Nephron progenitor cell (in vitro differentiated cells): ENCODE data around the gene RAMACL.

Experiments used
- DNase-seq: peaks from one replicate; pipeline ENCODE4 v3.0.0; 2021
- H3K27ac Mint-ChIP-seq: 2 replicates; pipeline ENCODE4 v1.8.0; 2021; ENCODE audit warnings: mild to moderate bottlenecking, moderate library complexity, mixed read lengths
- H3K27me3 Mint-ChIP-seq: 2 replicates; pipeline ENCODE4 v1.8.0; 2021; ENCODE audit warnings: mild to moderate bottlenecking, low read depth, mixed read lengths; ENCODE audit not compliant: poor library complexity
- H3K36me3 Mint-ChIP-seq: 2 replicates; pipeline ENCODE4 v1.8.0; 2021; ENCODE audit warnings: low read depth, mixed read lengths
- H3K4me1 Mint-ChIP-seq: 2 replicates; pipeline ENCODE4 v1.8.0; 2021; ENCODE audit warnings: mixed read lengths
- H3K4me3 Mint-ChIP-seq: 2 replicates; pipeline ENCODE4 v1.8.0; 2021; ENCODE audit warnings: mild to moderate bottlenecking, moderate library complexity, mixed read lengths
- H3K9me3 Mint-ChIP-seq: 2 replicates; pipeline ENCODE4 v1.8.0; 2021; ENCODE audit warnings: mild to moderate bottlenecking, moderate library complexity, mixed read lengths
- CTCF ChIP-seq: fragments of 200-600 bp; sonication (generic); IDR thresholded peaks from 2 replicates; pipeline ENCODE4 v1.5.0; 2021; ENCODE audit warnings: antibody characterized with exemption

Gene RAMACL

DNA sequence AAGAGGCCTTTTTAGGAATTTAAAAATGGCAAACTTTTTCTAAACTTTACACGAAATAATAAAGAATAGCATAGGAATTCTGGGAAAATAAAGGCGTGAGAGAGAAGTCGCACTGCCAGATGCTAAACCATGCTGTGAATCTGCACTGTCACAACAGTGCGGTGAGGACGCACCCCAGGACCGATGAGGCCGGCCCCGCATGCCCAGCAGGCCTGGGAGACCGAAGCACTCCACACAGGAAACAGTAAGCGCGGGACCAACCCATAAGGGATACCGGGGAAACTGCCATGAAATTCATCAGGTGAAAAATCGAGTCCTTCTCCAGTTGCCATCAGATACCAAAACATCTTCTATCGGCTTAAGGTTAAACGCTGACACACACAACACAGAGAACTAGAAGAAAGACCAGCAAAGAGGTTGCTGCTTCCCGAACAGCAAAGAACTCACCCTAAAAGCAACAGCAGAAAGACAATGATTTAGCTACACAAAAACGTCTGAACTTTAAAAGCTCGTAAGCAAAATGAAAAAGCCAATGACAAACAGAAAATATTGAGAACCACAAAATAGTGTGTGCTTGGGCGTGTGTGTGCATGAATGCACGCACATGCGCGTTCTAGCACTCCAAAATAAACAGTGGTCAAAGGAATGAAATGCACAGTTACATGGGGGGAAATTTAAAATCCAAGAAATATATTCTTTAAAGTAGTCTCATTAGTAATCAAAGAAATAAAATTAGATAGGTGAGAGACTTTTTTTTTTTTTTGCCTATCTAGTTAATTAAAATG, 15.4 kb downstream of the RAMACL start:
- DNase-seq: no peak
- TF ChIP-seq CTCF: no peak
- Mint-ChIP-seq H3K4me3 (no peak overlapping the region), H3K27me3 (no peaks in the 10 kb centered on the region), H3K27ac (no peak overlapping the region), H3K4me1 (peaks cover 30% of the 10 kb centered on the region), H3K9me3 (peaks cover 17% of the 10 kb centered on the region), H3K36me3 (peaks cover 16% of the 10 kb centered on the region)

GRCh38 chr6:166569206-166569605, 17.3 kb downstream of the RAMACL start:
- Mint-ChIP-seq H3K9me3 (no peaks in the 10 kb centered on the region), H3K27ac (no peak overlapping the region), H3K36me3 (no peaks in the 10 kb centered on the region), H3K4me1 (peaks cover 40% of the 10 kb centered on the region), H3K27me3 (no peaks in the 10 kb centered on the region), H3K4me3 (no peak overlapping the region)
- no peak for TF ChIP-seq CTCF
- no peak for DNase-seq

DNA sequence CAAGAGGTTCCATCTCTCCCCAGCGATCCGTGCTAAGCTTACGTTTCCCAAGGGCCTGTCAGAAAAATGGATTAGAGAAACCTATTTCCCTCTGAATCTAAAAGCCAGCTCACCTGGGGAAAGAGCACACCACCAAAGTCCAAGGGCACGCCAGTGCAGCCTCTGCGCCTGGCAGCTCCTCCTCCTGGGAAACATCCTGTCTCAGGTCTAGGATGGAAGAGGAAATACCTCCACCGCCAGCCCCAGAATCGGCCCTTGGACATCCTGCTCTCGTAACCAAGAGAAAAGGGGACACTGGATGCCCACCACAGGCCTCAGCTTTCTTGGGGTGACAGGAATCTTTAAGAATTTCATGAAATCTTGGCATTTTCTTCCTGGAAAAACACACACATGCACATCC, 18.7 kb downstream of the RAMACL start:
- H3K4me3 Mint-ChIP-seq: no peak overlapping the region
- no peaks in the 10 kb centered on the region for H3K36me3 Mint-ChIP-seq
- peaks cover 35% of the 10 kb centered on the region for H3K4me1 Mint-ChIP-seq
- no peak for DNase-seq
- no peak for TF ChIP-seq CTCF
- no peak overlapping the region for H3K27ac Mint-ChIP-seq
- H3K9me3 Mint-ChIP-seq: no peaks in the 10 kb centered on the region
- no peaks in the 10 kb centered on the region for H3K27me3 Mint-ChIP-seq

DNA sequence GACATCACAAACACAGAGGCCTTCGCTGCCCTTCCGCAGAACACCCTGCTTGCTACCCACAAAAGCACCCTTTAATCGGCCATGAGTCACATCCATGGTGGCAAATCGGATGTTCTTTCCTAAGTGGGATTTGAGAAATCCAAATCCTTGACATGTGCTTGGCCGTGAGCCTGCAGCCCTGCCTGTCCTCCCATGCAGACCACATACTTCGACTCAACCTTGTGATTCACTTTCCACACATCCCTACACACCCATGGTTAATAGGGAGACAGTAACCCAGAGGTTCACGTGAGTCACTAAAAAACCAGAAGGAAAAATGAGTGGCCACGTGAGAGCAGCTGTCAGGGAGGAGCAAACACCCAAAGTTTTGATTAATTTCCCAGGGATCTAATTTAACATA, 19.4 kb downstream of the RAMACL start:
- peaks cover 28% of the 10 kb centered on the region for H3K4me1 Mint-ChIP-seq
- no peak overlapping the region for H3K27ac Mint-ChIP-seq
- TF ChIP-seq CTCF: no peak
- no peak for DNase-seq
- no peak overlapping the region for H3K4me3 Mint-ChIP-seq
- no peaks in the 10 kb centered on the region for H3K36me3 Mint-ChIP-seq
- no peaks in the 10 kb centered on the region for H3K9me3 Mint-ChIP-seq
- no peaks in the 10 kb centered on the region for H3K27me3 Mint-ChIP-seq

- Mint-ChIP-seq H3K4me1 (peaks cover 28% of the 10 kb centered on the region), H3K9me3 (no peaks in the 10 kb centered on the region), H3K27ac (no peak overlapping the region), H3K36me3 (no peaks in the 10 kb centered on the region), H3K27me3 (peaks cover 3% of the 10 kb centered on the region), H3K4me3 (no peak overlapping the region)
- DNase-seq: no peak
- TF ChIP-seq CTCF: no peak
Measured at GRCh38 chr6:166566026-166567011, 20.2 kb downstream of the RAMACL start.
